Skeletal muscle tissue (tissue), 1 donor: Measurements from ENCODE around the gene SPP2. TPM values are rescaled to one million over a fixed set of nuclear protein-coding genes. Genes with fewer than 3 reads are reported as not detected.

Experiments
- total RNA-seq: library from RNA; depleted of rRNA; stranded (reverse); fragments of >200 nt; gene quantifications from one replicate; pipeline ENCODE4 v1.2.3, GENCODE V29; 2014

The SPP2 gene
- total RNA-seq, 1 donor from 2014 or later, result not detected

Other genes with a start within 250 kb of the SPP2 start
- gene HJURP, start 196.2 kb upstream of the SPP2 start, total RNA-seq, result 3.1 TPM
- not detected for gene TRPM8, start 133.3 kb upstream of the SPP2 start, total RNA-seq